Stimulated activated CD8-positive, alpha-beta memory T cell treated with anti-CD3 and anti-CD28 coated beads, Interleukin-12 subunit alpha, Interleukin-12 subunit beta, amount 100 ng/mL, for 24 hours (primary cell): ENCODE measurements around the gene PIK3C2B.

Source experiments
- DNase-seq: peaks from one replicate; pipeline ENCODE4 v3.0.0-alpha.2; 2020; ENCODE audit errors: extremely low read depth

The PIK3C2B gene

DNA sequence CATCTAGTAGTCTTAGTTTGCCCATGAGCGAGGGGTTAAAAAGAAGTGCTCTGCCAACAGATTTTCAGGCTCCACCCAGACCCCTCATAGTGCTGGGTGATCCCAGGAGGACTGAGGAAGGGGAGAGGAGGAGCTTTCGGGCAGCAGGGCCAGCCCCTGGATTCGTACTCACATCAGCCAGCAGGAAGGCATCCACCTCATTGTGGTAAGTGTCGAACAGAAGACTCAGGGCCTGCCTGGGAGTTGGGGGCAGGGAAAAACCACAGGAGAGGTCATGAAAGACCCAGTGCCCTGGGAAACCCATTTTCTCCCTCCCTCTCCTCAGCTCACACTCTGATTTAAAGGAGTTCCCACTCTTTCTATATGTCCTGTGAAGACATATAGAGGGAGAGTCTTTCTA lies 34.9 kb downstream of the PIK3C2B start:
- DNase-seq = no peak

DNA sequence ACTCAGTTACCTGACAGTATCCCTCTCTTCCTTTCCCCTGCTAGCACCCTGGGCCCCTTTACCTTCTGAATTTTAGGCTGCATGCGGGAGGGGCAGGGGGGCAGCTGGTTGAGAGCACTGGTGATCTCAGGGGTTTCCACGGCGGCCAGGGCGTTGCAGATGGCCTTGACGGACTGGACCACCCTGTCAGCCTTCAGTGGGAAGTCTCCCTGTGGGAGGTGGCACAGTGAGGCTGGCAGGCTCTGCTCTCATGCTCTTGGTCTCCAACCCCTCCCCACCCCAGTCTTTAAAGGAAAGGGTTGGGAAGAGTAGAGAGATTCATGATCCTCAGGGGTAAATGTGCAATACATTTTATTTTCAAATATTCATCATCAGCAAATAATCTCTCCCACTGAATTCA lies 36.9 kb downstream of the PIK3C2B start:
- no peak for DNase-seq

DNA sequence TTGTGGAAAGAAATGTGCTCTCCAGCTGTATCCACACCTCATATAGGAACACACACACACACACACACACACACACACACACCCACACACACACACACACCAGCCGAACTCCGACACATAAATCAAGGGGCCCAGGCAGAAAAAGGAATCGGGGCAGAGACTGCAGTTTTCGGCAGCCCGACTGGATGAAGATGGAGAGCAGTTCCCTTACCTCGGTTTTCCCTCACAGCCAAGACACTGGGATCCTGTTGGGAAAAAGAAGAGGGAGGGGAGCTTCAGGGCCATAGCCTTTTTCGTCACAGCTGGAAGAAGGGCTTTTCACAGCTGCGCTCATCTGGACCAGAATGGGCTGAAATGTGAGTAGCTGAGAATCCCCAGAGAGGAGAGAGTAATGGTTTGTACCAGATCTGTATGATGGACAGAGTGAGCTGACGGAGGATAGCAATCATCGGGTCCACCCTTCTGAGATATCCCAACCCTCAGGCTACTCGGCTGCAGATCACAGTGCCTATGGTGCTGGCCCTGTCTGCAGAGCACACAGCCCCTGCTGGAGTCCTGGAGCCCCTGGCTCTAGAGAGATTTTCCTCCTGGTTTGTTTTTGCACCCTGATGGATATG lies 37.7 kb downstream of the PIK3C2B start:
- no peak for DNase-seq

- DNase-seq = no peak
Observed at GRCh38 chr1:204455831-204456145, 38.8 kb downstream of the PIK3C2B start.

GRCh38 chr1:204455063-204455830 lies 39.4 kb downstream of the PIK3C2B start:
- no peak for DNase-seq

- no peak for DNase-seq
Observed at GRCh38 chr1:204454476-204454875, 40.1 kb downstream of the PIK3C2B start.

- peak; percentile 35 for DNase-seq
Observed at GRCh38 chr1:204453141-204453772, 41.3 kb downstream of the PIK3C2B start.

- DNase-seq = no peak
Observed at GRCh38 chr1:204451352-204452124, 43.1 kb downstream of the PIK3C2B start.

DNA sequence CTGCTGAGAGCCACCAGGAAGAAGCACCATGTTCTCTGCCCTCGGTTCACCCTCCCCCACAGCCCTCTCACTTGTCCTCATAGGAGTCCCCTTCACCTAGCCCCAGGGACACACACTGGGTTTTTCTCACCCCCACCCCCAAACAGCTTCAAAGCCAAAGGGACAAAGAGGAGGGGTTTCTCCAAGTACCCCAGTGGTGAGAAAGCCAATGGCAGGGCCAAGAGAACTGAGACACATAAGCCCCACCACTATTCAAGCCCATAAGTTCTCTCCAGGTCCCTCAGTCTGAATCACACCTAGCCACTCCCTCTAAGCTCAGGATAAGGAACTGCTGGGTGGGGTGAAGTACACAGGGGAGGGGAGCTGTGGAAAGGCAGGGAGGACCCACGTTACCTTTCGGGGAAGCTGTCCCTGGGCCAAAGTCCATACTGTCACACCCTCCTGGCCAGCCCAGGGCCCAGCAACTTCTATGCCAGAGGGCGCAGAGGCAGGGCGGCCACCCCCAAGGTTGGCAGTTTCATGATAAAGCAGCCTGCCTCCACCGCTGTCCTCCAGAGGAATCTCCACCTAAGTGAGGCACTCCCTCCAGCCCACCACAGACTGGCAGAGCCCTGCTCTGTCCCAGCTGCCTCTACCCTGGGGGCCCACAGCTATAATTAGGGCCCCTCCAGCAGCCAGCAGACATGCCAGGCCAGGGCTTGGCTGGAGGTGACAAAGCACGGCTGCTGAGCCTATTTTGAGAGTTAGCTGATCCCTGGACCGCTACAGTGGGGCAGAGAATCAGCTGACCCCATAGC lies 43.9 kb downstream of the PIK3C2B start:
- no peak for DNase-seq

DNA sequence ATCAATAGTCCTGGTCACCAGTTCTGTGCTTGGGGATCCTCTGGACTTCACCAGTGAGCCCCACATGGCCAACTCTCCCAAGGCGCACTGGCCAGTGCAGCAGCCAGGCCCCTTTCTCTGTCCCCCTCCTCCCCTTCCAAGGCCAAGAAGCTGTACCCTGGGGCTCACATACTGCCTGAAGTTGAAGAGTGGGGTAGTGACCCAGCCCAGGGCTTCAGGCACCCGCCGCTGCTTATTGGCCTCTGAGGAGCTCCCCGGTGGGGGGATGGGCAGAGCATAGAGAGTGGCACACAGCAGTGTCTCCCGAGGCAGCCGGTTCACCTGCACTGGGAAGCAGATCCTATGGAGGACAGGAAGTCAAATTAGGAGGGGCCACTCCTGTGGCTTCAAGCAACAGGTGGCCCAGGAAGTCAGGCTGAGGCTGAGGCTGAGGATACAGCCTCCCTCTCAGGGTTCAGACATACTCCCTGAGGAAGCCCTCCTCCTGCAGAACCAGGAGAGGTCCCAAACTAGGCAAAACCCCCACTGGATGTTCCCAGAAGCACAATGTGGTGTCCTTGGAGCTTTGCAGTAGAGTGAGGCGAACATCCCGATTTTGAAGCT lies 44.8 kb downstream of the PIK3C2B start:
- no peak for DNase-seq

DNA sequence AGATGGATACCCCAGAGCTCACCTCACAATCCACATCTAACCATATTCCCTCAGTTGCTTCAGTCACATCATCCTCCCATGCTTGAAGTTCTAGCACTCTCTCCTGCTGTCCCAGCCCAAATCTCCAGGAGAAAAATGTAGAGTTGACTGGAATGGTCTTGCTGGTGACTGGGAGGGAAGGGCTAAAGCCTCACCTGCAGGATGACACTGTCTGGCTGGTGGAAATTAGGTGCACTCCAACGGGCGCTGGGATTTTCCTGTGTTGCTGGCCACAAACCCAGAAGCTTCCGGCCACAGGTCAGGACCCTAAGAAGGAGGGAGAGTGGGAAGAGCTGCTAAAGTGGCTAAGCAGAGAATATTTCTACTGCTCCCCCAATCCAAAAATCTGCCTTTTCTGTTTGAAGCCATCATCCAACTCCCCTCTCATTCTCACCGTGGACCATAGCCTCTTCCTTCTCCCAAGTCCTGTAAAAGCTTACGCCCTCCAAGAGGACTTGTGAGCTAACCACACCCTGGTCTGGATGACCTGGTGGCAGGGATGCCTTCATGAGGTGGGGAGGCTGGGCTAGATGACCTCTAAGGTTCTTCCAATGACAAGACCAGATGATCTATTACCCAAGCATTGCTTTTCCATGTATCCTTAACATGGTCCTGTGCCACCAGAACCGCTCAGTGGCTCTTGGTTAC lies 45.5 kb downstream of the PIK3C2B start:
- DNase-seq = no peak

DNA sequence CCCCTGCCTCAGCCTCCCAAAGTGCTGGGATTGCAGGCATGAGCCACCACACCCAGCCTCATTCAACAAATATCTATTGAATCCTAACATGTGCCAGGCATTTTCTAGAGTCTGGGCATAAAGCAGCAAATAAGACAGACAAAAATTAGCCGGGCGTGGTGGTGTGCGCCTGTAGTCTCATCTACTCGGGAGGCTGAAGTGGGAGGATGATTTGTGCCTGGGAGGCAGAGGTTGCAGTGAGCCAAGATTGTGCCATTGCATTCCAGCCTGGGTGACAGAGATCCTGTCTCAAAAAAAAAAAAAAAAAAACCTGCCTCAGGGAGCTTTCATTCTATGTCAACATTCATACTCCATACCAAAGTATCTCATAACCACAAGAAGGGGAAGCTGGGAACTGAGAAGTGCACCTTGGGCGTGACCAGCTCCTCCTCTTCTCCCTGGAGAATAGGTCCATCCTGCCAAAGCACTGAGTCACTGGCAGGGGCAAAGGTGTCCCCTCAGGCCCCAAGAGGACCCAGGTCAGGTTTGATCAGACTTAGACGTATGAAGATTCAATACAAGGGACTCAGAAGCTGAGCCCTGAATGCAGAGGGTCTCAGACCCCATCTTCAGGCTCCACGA lies 46.2 kb downstream of the PIK3C2B start:
- no peak for DNase-seq

GRCh38 chr1:204447736-204448135 lies 46.9 kb downstream of the PIK3C2B start:
- no peak for DNase-seq

DNA sequence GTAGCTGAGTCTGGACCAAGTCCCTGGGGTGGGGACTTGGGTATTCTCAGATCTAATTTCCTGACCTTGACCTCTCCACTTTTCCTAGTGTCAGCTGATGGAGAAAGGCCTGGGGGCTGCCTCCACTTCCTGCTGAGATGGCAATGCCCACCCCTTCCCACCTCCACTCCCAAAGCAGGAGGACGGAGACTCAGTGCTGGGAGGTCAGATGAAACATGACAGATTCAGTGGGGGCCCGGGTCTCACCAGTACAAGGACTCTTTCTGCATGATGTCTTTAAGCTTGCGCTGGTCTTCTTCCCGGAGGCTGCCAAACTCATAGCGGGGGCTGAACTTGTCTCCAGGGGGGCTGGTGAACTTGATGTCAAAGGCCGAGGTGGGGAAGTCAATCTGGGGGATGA lies 47.4 kb downstream of the PIK3C2B start:
- no peak for DNase-seq

GRCh38 chr1:204446413-204447111 lies 48.0 kb downstream of the PIK3C2B start:
- DNase-seq = peak; percentile 53

DNA sequence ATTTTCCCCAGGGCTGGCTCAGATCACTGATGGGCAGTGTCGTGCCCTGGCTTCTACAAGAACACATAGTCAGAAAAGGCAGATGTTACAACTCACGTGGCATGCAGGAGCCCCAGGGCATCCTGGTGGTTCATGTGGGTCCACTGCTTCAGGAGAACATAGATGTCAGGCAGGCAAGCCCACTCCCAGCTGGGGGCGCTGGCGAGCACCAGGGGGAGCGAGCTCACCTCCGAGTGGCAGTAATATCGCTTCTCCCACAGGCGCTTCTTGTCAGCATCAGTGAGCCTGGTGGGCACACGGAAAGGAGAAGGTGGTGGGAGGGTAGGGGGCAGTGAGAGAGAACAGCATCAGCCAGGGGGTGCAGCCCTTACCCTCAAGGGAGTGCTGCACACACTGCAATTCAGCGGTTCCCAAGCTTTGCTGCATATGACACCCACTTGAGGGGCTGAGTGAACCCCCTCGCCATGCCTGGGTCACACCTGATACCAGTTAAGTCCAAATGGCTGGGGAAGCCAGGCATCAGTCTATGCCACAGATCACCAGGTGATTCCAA lies 48.7 kb downstream of the PIK3C2B start:
- no peak for DNase-seq
